Mucosa of descending colon (tissue), 3 donors: ENCODE measurements around the gene GJD3. TPM values are rescaled to one million over a fixed set of nuclear protein-coding genes. Genes with fewer than 3 reads are reported as not detected.

Experiments
- ATAC-seq: fragments of 200-7000 bp; cut with Tn5 transposase; one replicate; pipeline ENCODE4 v1.9.1; 2020; ENCODE audit warnings: mild to moderate bottlenecking, moderate library complexity
- DNase-seq, 3 donors: peaks; one replicate each; pipeline ENCODE4 v3.0.0-alpha.2; 2020
- H3K36me3 ChIP-seq: fragments of 200-600 bp; one replicate; pipeline ENCODE4 v1.8.0; 2021; ENCODE audit warnings: low read depth, mild to moderate bottlenecking
- H3K4me1 ChIP-seq: fragments of 200-600 bp; one replicate; pipeline ENCODE4 v1.8.0; 2021; ENCODE audit warnings: low read depth, mild to moderate bottlenecking
- H3K4me3 ChIP-seq: fragments of 200-600 bp; one replicate; pipeline ENCODE4 v1.8.0; 2021; ENCODE audit warnings: mild to moderate bottlenecking
- H3K9me3 ChIP-seq: fragments of 200-600 bp; one replicate; pipeline ENCODE4 v1.8.0; 2021; ENCODE audit warnings: mild to moderate bottlenecking
- intact Hi-C, 2 donors: fragments of 100-400 bp; cut with DNase I in 1 of 2; cut with micrococcal nuclease in 1 of 2; formaldehyde crosslinking; loops; one replicate each; pipeline versions ENCODE4 v1.11.0 to v1.11.1; 2022; cut with DNase I, micrococcal nuclease
- total RNA-seq, 3 donors: library from RNA; stranded (reverse); fragmentation: NEBNext Ultra II Directional in 2 of 3; extraction: Animal tissue kit (Norgen Biotek cat#: 25700) in 2 of 3; gene quantifications; one replicate each; pipeline versions ENCODE4 v1.2.1 to v1.2.4, GENCODE V29; 2021 to 2023
- TF ChIP-seq, protein P1 (sequence below): fragments of 200-600 bp; IDR thresholded peaks from one replicate; pipeline ENCODE4 v1.8.0; 2022; ENCODE audit warnings: antibody characterized with exemption, mild to moderate bottlenecking
- donor health status: DM: no; HTN: no; CAD: no; lungs with moderate emphysema.
- donor health status: DM: no; HTN: no; CAD: no.
- donor health status: DM: no; HTN: yes; CAD: no.

GJD3 gene
- total RNA-seq, 3 donors from 2014 or later: 0.81 to 1.4 (median 1.2) TPM

DNA sequence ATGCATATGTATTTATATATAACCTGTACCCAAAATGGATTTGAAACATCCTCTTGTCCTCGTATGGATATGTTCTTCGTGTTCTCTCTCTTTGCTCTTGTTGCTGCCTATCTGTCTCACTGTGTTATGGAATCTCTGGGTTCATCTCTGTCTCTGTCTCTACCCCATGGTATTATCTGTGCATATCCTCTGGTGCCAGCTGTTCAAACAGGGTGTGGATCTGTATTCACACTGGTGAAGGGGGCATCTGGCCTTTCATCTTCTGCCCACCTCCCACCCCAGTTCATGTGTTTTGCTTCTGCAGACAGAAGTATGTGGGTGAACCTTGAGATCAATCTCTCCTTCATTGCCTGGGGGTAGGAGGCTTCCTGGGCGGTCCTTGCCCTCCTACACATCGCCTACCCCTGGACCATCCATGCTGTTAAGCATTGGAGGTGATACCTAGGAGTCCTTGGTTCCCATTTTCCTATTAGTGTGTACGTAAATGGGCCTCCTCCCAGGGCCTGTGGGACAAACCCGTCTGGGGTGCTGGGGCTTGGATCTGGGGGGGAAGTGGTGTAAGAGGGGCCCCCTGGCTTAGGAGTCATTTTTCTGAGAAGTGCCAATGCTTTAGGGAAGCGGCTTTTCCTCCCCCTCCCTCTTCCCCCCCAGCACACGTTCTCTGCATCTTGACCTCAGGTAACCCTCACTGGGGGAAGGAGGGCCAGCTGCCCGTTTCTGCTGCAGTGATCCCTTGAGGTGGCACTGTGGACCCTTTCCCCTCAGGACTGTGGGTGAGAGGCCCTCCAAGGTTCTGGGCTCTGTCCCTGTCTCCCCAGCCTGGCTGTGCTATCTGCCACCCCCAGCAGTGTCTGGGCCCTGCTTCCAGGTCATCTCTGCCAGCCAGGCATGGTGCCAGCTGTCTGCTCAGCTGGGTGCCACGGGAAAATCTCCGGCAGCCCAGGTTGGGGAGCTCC lies 34.4 kb downstream of the GJD3 start:
- Histone ChIP-seq H3K9me3 (no peaks in the 10 kb centered on the region), H3K36me3 (no peaks in the 10 kb centered on the region), H3K4me1 (peaks cover 75% of the 10 kb centered on the region), H3K4me3 (no peak overlapping the region)
- intact Hi-C loops: no loop called here
- TF ChIP-seq, protein P1, sequence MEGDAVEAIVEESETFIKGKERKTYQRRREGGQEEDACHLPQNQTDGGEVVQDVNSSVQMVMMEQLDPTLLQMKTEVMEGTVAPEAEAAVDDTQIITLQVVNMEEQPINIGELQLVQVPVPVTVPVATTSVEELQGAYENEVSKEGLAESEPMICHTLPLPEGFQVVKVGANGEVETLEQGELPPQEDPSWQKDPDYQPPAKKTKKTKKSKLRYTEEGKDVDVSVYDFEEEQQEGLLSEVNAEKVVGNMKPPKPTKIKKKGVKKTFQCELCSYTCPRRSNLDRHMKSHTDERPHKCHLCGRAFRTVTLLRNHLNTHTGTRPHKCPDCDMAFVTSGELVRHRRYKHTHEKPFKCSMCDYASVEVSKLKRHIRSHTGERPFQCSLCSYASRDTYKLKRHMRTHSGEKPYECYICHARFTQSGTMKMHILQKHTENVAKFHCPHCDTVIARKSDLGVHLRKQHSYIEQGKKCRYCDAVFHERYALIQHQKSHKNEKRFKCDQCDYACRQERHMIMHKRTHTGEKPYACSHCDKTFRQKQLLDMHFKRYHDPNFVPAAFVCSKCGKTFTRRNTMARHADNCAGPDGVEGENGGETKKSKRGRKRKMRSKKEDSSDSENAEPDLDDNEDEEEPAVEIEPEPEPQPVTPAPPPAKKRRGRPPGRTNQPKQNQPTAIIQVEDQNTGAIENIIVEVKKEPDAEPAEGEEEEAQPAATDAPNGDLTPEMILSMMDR: no peak
- DNase-seq (peak in 2 of 3 donors; percentile 55 to 65), ATAC-seq (peak; percentile 29)

DNA sequence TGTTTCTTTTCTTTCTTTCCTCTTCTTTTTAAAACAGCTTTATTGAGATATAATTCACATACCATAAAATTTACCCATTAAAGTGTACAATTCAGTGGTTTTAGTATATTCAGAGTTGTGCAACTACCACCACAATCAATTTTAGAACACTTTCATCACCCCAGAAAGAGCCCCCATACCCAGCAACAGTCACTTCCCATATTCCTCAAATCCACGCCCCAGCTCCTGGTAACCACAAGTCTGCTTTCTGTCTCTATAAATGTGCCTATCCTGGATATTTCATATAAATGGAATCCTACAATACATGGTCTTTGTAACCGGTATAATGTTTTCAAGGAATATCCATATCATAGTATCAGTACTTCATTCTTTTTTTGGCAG lies 36.2 kb downstream of the GJD3 start:
- TF ChIP-seq, protein P1: no peak
- DNase-seq (no peak), ATAC-seq (no peak)
- Histone ChIP-seq H3K9me3 (no peaks in the 10 kb centered on the region), H3K4me3 (no peak overlapping the region), H3K4me1 (peaks cover 75% of the 10 kb centered on the region), H3K36me3 (no peaks in the 10 kb centered on the region)
- intact Hi-C loops: no loop called here

DNA sequence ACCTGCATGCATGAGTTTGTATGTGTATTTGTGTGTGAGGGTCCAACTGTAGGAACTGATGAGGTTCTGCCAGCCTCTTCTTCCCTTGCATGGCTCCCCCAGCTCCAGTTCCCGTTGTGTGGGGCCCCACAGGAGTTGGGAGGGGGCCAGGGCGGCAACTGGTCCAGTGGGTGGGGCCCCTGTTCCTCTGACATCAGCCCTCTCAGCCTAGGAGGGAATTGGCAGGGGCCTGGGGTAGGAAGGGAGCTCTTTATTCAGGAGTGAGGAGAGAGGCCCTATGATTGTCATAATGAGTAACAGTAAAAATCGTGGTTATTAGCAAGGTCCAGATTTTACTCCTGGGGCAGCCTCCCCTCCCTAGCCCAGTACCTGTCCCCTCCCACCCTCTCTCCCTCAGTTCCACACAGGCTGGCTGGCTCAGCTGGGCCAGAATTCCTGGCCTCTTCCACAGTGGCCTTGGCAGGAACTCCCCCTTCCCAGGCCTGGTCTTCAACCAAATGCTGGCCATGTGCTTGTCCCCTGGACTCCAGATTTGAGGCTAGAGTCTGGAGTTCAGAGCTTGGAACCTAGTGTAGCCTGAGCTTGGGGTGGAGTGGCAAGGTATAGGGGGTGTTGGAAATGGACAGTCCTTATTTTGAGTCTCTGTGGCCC lies 36.7 kb downstream of the GJD3 start:
- Histone ChIP-seq H3K36me3 (no peaks in the 10 kb centered on the region), H3K4me1 (peaks cover 80% of the 10 kb centered on the region), H3K4me3 (no peak overlapping the region), H3K9me3 (no peaks in the 10 kb centered on the region)
- TF ChIP-seq, protein P1: no peak
- intact Hi-C loops: no loop called here
- ATAC-seq (no peak), DNase-seq (peak in 1 of 3 donors; percentile 61)

DNA sequence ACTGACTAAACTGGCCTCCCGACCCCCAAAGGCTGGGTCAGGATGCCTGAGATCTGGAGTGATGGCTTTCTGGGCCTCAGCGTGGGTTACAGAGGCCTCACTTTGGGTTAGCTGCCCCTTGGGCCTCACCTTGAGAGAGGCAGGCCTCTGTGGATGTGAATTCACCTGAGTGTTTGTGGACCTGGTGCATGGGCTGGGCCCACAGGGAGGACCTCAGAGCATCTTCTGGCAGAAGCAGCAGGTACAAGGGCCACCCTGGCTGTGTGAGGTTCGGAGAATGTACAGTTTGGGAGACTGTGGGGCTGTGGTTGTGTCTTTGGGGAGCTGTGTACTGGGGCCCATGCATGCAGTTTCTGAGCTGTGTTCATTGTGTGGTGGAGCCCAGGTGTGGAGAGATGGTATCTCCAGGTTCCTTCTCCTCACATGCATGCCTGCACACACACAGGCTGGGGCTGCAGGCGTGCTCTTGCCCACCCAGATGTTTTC lies 37.2 kb downstream of the GJD3 start:
- Histone ChIP-seq H3K36me3 (no peaks in the 10 kb centered on the region), H3K9me3 (no peaks in the 10 kb centered on the region), H3K4me1 (peaks cover 78% of the 10 kb centered on the region), H3K4me3 (no peak overlapping the region)
- no peak for ATAC-seq
- peak in 1 of 3 donors; percentile 43 for DNase-seq
- TF ChIP-seq, protein P1: no peak
- intact Hi-C loops: no loop called here

DNA sequence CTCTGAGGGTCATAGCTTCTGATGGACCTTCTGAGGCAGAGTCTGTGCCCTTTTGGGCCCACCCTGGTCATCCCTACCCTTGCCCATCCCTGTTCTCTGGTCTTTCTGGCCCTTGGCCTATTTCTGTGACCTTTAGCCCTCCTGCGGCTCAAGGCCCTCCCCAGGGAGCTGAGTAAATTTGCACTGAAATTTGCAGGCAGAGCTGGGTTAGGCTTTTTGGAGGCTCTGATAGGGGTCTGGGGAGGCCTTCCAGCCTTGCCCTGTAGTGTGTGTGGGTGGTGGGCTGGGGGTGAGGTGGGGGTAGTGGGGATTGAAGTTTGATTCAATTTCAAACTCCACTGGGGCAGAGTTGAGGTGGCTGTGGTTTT lies 37.7 kb downstream of the GJD3 start:
- Histone ChIP-seq H3K4me3 (no peak overlapping the region), H3K9me3 (no peaks in the 10 kb centered on the region), H3K4me1 (peaks cover 73% of the 10 kb centered on the region), H3K36me3 (no peaks in the 10 kb centered on the region)
- TF ChIP-seq, protein P1: no peak
- DNase-seq (peak in 1 of 3 donors; percentile 44), ATAC-seq (peak; percentile 1)
- intact Hi-C loops: no loop called here
